ENCODE results near the gene MPP3. TPM values are rescaled to one million over a fixed set of nuclear protein-coding genes. Genes with fewer than 3 reads are reported as not detected.

The MPP3 gene
- total RNA-seq, 1 experiment from 2014 or later = 11.3 TPM

- no peak overlapping the region for H3K27ac Mint-ChIP-seq
- H3K4me1 Mint-ChIP-seq = peaks cover 9% of the 10 kb centered on the region
- POLR2A ChIA-PET = interaction anchor here (0.6 to 1.0 kb wide), 2 partner anchors 40 to 271 kb away, joined by 3 to 4 read pairs; no protein-coding TSS in a partner anchor
- ATAC-seq (no peak), DNase-seq (ENCODE audit: low spot score) (no peak)
- TF ChIP-seq EMX1 (CRISPR knock-in tag; IDR thresholded peaks at IDR 0.05) (no peak), E2F5 (CRISPR knock-in tag; IDR thresholded peaks at IDR 0.05) (no peak), ZNF263 (CRISPR knock-in tag; IDR thresholded peaks at IDR 0.05; ENCODE audit: low read depth) (no peak), NR1H2 (CRISPR knock-in tag; IDR thresholded peaks at IDR 0.05) (no peak), RELA (CRISPR knock-in tag; IDR thresholded peaks at IDR 0.05; ENCODE audit: borderline replicate concordance) (no peak), FOXP4 (CRISPR knock-in tag; IDR thresholded peaks at IDR 0.05) (no peak), ETV6 (CRISPR knock-in tag; IDR thresholded peaks at IDR 0.05) (no peak), ZNF138 (CRISPR knock-in tag; conservative IDR thresholded peaks at IDR 0.05) (no peak), CBFB (CRISPR knock-in tag; IDR thresholded peaks at IDR 0.05; ENCODE audit: low read depth) (no peak), ZNF219 (CRISPR knock-in tag; IDR thresholded peaks at IDR 0.05; ENCODE audit: borderline replicate concordance) (no peak)
- TF ChIP-seq, protein P1, sequence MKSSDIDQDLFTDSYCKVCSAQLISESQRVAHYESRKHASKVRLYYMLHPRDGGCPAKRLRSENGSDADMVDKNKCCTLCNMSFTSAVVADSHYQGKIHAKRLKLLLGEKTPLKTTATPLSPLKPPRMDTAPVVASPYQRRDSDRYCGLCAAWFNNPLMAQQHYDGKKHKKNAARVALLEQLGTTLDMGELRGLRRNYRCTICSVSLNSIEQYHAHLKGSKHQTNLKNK (CRISPR knock-in tag; IDR thresholded peaks at IDR 0.05) = no peak
- no peak overlapping the region for H3K4me3 Mint-ChIP-seq
- H3K36me3 Mint-ChIP-seq = no peaks in the 10 kb centered on the region; the same call in 1 of the 2 replicates
- H3K27me3 Mint-ChIP-seq (ENCODE audit: low read depth) = no peaks in the 10 kb centered on the region
- H3K9me3 Mint-ChIP-seq = no peaks in the 10 kb centered on the region
- CTCF ChIA-PET = interaction anchor here (0.7 to 4.7 kb wide), 3 partner anchors 22 to 60 kb away, joined by 3 to 78 read pairs (median 5); partner anchors contain the start of gene CD300LG
Observed at GRCh38 chr17:43817826-43818225, 15.1 kb downstream of the MPP3 start.

DNA sequence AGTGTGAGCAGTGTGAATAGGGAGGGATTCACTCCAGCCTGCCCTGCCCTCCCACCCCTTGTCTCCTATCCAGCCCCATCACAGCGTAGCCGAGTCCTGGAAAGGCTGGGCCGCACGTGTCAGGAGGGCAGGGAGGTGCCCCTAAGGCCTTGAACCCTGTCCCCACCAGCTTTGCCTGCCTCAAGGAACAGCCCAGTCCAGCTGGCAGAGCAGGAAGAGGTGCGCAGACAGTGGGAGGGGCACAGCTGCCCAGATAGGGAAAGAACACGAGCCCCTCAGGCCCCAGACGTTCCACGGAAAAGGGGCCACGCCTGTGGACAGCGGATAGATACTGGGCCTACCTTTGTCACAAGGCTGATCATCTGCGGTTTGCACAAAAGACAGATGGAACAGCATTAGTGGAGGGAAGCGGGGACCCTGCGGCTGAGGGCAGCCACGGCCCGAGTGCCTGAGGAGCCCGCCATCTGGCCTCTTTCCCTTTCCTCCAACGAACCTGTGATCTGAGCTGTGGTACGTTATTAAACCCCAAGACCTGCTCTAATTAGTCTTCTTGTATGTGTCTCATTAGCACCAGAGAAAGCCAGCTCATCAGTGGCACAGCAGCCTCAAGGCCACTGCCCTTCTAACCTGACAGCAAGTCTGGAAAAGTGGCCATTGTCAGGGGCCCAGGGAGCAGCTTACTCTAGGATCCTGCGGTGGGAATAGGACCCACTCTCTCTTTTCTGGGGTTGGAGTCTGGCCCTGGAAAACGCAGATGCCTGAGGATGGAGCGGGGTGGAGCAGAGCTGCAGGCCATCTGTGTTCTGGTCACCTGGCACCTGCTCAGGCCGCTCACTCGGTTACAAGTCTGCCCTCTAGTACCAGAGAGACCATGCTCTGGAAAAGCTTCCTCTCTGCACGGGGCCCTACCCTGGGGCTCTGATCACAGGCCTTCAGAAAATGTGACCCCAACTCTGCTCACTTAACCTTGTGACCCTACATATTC is 16.3 kb downstream of the MPP3 start:
- Mint-ChIP-seq H3K4me3 (no peak overlapping the region), H3K27me3 (ENCODE audit: low read depth) (no peaks in the 10 kb centered on the region), H3K9me3 (no peaks in the 10 kb centered on the region), H3K27ac (no peak overlapping the region), H3K36me3 (no peaks in the 10 kb centered on the region; the same call in 1 of the 2 replicates), H3K4me1 (peaks cover 9% of the 10 kb centered on the region)
- ChIA-PET CTCF (interaction anchor here (0.8 to 4.7 kb wide), 2 partner anchors 10 to 29 kb away, joined by 4 to 78 read pairs; partner anchors contain the start of gene CD300LG), POLR2A (no interaction called here)
- no peak for ATAC-seq
- DNase-seq (ENCODE audit: low spot score) = no peak
- TF ChIP-seq, protein P2, sequence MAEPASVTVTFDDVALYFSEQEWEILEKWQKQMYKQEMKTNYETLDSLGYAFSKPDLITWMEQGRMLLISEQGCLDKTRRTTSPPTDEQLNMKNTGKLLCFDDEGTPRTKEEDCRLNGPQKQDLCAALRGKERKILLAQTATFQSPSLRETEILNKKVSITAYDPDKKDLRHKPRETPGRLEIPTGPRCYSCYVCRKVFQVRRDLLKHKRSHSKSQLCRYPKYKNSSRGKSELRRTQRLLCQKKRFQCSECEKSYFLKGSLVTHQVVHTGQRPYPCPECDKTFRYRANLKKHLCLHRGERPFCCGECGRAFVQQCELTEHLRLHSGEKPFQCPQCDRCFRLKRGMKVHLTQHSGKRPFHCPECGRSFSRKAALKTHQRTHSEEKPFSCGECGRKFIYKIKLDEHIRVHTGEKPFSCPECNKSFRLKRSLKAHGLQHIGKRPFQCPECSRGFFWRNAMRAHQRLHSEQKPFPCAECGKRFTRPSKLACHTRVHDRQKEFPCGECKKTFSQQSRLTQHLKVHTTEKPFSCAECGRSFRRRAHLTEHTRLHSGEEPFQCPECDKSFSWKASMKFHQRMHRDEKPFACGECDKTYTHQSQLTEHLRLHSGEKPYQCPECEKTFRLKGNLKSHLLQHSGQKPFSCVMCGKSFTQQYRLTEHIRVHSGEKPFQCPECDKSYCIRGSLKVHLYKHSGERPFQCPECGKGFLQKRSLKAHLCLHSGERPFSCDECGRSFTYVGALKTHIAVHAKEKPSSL (CRISPR knock-in tag; conservative IDR thresholded peaks at IDR 0.05) = no peak
- TF ChIP-seq STAT6 (CRISPR knock-in tag; conservative IDR thresholded peaks at IDR 0.05; ENCODE audit: low read depth) (no peak), OVOL2 (CRISPR knock-in tag; IDR thresholded peaks at IDR 0.05; ENCODE audit: borderline replicate concordance) (no peak), SMAD4 (CRISPR knock-in tag; IDR thresholded peaks at IDR 0.05) (no peak), ZNF396 (CRISPR knock-in tag; IDR thresholded peaks at IDR 0.05; ENCODE audit: borderline replicate concordance) (no peak), ZNF138 (CRISPR knock-in tag; conservative IDR thresholded peaks at IDR 0.05) (no peak), IRF1 (CRISPR knock-in tag; IDR thresholded peaks at IDR 0.05) (no peak)
- TF ChIP-seq, protein P1 (CRISPR knock-in tag; IDR thresholded peaks at IDR 0.05) = no peak
- TF ChIP-seq, protein P3, sequence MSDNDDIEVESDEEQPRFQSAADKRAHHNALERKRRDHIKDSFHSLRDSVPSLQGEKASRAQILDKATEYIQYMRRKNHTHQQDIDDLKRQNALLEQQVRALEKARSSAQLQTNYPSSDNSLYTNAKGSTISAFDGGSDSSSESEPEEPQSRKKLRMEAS (CRISPR knock-in tag; IDR thresholded peaks at IDR 0.05) = no peak
